Endometrial microvascular endothelial cells (primary cell): ENCODE data around the gene MCFD2. TPM values are rescaled to one million over a fixed set of nuclear protein-coding genes. Genes with fewer than 3 reads are reported as not detected.

ENCODE experiments used
- in situ Hi-C: cut with HindIII; loops from 2 replicates; pipeline ENCODE4 v1.10.0; 2017; ENCODE audit warnings: low sequenced_read_pairs, low pct_unique_long_range_greater_than_20kb; ENCODE audit errors: inconsistent ontology term
- total RNA-seq: library from RNA; depleted of rRNA; stranded (reverse); fragments of >200 nt; gene quantifications from one replicate; pipeline ENCODE4 v1.2.3, GENCODE V29; 2015; ENCODE audit errors: inconsistent ontology term

MCFD2 gene
- 320 TPM for total RNA-seq

GRCh38 chr2:46915281-46915810 lies at the start of gene MCFD2:
MCFD2 (minus strand) TSS chr2:46915806; CDS start chr2:46909171, 6,635 bp downstream.
- in situ Hi-C loops, result no loop called here

- in situ Hi-C loops, result no loop called here
These were observed 49.4 kb upstream of the MCFD2 start for GRCh38 chr2:46964835-46965560.

GRCh38 chr2:46963941-46964673 lies 48.5 kb upstream of the MCFD2 start:
- in situ Hi-C loops, result no loop called here

GRCh38 chr2:46963210-46963609 lies 47.6 kb upstream of the MCFD2 start:
- in situ Hi-C loops, result no loop called here

- in situ Hi-C loops, result no loop called here
These were observed 47.1 kb upstream of the MCFD2 start for GRCh38 chr2:46962751-46963150.

GRCh38 chr2:46960618-46961017 lies 45.0 kb upstream of the MCFD2 start:
- in situ Hi-C loops, result no loop called here

GRCh38 chr2:46958431-46959017 lies 42.9 kb upstream of the MCFD2 start:
- in situ Hi-C loops, result no loop called here

GRCh38 chr2:46956981-46957531 lies 41.5 kb upstream of the MCFD2 start:
- in situ Hi-C loops, result no loop called here

GRCh38 chr2:46955764-46956163 lies 40.2 kb upstream of the MCFD2 start:
- in situ Hi-C loops, result no loop called here

- in situ Hi-C loops, result no loop called here
These were observed 39.5 kb upstream of the MCFD2 start for GRCh38 chr2:46954951-46955571.

GRCh38 chr2:46952171-46952570 lies 36.6 kb upstream of the MCFD2 start:
- in situ Hi-C loops, result no loop called here

- in situ Hi-C loops, result no loop called here
These were observed 35.9 kb upstream of the MCFD2 start for GRCh38 chr2:46951290-46952064.

GRCh38 chr2:46950314-46950713 lies 34.7 kb upstream of the MCFD2 start:
- in situ Hi-C loops, result no loop called here

GRCh38 chr2:46947841-46948240 lies 32.2 kb upstream of the MCFD2 start:
- in situ Hi-C loops, result no loop called here

GRCh38 chr2:46945671-46946070 lies 30.1 kb upstream of the MCFD2 start:
- in situ Hi-C loops, result no loop called here

- in situ Hi-C loops, result no loop called here
These were observed 28.5 kb upstream of the MCFD2 start for GRCh38 chr2:46943881-46944798.

GRCh38 chr2:46942891-46943626 lies 27.5 kb upstream of the MCFD2 start:
- in situ Hi-C loops, result no loop called here
